HK-2 (cell line): Measurements from ENCODE around the gene TARBP2.
"Not testable (repeated sequence)": the region's sequence is repeated elsewhere in the genome, so short reads cannot be mapped to it uniquely, and the experiment has no call there.

Experiments used
- DNase-seq: peaks from one replicate; pipeline ENCODE4 v3.0.0-alpha.2; 2018; ENCODE audit not compliant: unreplicated experiment

TARBP2 gene

GRCh38 chr12:53513712-53514410 is 12.8 kb downstream of the TARBP2 start:
- no peak for DNase-seq

DNA sequence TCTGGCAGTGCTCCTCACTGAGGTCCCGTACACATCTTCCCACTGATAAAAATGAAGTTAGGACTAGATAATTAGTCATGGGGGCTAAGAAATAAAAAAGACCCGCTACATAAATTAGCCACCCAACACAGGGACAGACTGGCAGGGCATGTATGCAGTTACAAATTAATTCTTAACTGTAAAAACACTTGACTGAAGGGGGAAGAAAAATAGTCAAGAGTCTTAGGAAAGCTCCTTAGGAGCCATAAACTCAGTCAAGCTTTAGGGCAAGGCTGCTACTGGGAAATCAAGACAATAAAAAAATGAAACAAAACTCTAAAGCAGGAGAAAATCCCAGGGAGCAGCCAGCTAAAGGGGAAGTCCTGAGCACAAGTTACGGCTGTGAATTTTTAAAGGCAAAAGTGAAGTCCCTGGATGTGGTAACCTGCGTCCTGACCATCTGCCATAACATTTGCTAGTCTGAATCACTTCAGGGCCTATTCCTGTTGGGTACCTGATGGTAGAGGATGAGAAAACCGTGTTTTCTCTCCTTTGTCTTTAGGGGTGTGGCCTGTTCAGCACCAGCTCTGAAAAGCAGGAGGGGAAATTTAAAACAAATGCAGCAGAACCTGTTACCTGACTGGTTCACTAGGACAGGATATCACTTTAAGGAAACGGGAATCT is 13.7 kb downstream of the TARBP2 start:
- no peak for DNase-seq

GRCh38 chr12:53515291-53515680 is 14.2 kb downstream of the TARBP2 start:
- no peak for DNase-seq

GRCh38 chr12:53516758-53517455 is 15.8 kb downstream of the TARBP2 start:
- DNase-seq = no peak

GRCh38 chr12:53518381-53518780 is 17.3 kb downstream of the TARBP2 start:
- DNase-seq = no peak

GRCh38 chr12:53523131-53523530 is 22.0 kb downstream of the TARBP2 start:
- no peak for DNase-seq

- no peak for DNase-seq
Observed at GRCh38 chr12:53524476-53524875, 23.4 kb downstream of the TARBP2 start.

- no peak for DNase-seq
Observed at GRCh38 chr12:53530061-53530460, 29.0 kb downstream of the TARBP2 start.

GRCh38 chr12:53530920-53531319 is 29.8 kb downstream of the TARBP2 start:
- no peak for DNase-seq

DNA sequence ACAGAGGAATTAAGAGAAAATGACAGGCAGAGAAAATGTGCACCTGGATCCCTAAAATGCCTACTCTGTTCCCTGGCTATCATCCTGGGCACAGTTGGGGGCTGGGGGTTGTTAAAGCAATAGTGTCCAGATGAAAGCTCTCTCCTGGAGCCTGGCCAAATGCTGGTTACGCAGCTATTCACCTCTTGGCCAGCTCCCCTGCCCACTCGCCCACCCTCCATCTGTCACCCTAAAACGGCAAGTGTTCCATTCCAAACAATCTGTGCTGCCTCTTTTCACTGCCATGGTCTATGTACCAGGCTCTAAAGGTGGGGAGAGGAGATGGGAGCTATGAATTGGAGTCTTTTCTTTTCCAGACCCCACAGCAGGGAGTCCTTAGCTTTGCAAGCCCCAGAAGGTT is 30.9 kb downstream of the TARBP2 start:
- DNase-seq = no peak

DNA sequence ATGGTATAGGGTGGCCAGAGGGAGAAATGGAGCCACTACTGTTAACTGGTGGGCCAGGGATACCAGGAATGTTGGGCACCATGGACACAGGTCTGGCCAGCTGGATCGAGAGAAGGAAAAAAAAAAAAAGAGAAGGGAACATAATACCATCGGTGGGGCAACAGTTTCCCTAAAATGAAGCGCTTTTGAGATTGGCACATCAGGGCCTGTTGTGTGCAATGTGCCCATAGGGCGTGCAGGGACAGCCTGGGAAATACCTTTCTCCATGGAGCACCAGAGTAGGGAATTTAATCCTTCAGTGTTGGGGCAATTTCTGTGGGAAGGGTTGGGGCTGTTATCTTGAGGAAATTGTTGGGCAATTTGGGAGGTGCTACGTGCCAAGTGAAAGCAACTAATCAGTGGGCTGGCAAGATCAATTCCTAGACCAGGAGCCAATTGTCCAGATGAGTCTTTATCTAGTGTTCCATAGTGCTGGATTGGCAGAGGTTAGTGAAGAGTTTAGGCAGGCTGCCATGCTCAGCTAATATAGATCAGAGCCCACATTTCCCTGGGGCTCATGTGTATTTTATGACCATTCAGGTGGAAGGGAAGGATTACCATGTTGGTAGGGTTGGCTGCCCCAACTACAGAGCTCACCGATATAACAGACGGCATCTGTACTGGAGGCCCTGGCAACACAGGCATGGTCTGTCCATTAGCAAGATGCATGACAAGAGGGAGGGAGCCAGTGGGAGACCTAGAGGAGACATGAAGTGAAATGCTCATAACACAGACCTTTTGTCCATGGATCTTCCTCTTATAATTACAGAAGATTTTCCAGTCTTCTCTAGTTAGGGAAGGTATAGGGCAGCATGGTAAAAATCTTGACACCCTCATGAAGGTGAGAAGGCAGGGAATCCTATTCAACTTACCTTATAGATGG is 31.7 kb downstream of the TARBP2 start:
- DNase-seq = no peak

DNA sequence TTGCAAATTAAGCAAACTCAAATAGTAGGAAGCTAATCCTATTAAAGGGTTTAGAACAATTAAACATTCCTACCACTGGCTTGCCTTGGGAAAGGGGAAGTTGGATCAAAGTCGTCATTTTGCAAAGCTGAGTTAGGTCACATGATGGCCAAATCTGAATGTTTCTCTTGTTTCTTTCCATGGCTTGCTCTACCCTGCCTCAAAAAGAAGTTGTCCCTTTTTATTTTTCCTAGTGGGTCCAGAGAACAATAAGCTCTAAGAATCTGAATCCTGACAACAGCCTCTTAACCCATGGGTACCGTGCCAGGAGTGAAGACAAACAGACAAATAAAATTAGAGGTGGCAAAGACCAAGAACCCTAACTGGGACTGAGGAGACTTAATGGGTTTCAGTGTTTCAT is 32.4 kb downstream of the TARBP2 start:
- no peak for DNase-seq

DNA sequence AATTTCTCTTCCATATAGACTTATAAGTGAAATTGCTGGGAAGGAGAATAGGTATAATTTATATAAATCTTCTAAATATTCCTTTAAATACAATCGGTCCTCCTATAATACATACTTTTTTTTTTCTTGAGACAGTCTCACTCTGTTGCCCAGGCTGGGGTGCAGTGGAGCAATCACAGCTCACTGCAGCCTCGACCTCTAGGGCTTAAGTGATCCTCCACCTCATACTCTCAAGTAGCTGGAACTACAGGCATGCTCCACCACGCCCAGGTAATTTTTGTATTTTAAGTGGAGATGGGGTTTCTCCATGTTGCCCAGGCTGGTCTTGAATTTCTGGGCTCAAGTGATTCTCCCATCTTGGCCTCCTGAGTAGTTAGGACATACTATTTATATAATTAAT is 35.9 kb downstream of the TARBP2 start:
- no peak for DNase-seq

DNA sequence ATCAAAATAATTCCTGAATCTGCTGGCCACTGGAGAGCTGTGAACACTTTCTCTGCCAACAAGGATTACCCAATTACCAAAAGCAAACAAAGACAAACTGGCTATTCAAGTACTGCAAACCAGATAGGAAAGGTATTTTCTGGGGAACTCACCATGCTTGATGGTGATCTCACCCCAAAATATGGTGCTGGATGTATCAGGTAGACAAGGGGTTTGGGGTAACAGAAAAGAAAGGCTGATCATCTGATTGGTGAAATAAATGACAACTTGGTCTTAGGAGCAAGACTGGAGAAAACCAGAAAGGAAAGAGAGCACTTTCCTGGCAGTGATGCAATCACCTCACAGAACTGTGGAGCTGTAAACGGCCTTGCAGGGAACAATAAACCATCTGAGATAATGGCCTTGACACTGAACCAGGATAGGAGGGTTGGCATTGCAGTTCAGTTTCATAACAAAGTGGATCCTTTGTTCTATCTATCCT is 37.2 kb downstream of the TARBP2 start:
- DNase-seq = no peak

GRCh38 chr12:53539526-53539925 is 38.4 kb downstream of the TARBP2 start:
- DNase-seq = no peak

DNA sequence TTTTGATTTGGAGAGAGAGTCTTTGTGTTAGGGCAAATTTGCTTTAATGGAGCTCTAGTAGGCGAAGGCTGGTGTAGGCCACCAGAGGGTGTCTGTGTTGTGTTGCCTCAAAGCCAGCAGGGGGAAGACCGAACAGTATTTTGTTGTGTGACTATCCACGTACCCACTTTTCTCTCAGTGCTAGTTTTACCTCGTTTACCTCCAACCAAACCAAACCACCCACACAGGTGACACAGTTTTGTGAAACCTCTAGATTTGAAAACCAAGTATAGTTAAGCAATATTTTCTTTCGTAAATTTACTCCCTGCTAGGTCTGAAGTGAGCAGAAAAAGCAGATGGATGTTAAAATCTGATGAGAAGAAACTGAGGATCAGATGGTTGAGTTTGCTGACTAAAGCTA is 42.5 kb downstream of the TARBP2 start:
- DNase-seq = peak; percentile 31

DNA sequence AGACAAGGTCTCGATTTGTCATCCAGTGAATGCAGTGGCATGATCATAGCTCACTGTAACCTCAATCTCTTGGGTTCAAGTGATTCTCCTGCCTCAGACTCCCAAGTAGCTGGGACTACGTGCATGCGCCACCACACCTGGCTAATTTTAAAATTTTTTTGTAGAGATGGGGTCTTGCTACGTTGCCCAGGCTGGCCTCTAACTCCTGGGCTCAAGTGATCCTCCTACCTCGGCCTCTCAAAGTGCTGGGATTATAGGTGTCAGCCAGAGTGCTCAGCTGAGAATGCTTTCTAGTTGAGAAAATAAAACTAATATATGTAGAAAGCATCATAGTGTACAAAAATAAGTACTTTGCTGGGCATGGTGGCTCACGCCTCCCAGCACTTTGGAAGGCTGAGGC is 47.3 kb downstream of the TARBP2 start:
- DNase-seq = not testable (repeated sequence)

GRCh38 chr12:53550131-53550530 is 49.0 kb downstream of the TARBP2 start:
- not testable (repeated sequence) for DNase-seq

- DNase-seq = no peak
Observed at GRCh38 chr12:53550595-53550994, 49.5 kb downstream of the TARBP2 start.

- DNase-seq = no peak
Observed at GRCh38 chr12:53551889-53552291, 50.8 kb downstream of the TARBP2 start.

DNA sequence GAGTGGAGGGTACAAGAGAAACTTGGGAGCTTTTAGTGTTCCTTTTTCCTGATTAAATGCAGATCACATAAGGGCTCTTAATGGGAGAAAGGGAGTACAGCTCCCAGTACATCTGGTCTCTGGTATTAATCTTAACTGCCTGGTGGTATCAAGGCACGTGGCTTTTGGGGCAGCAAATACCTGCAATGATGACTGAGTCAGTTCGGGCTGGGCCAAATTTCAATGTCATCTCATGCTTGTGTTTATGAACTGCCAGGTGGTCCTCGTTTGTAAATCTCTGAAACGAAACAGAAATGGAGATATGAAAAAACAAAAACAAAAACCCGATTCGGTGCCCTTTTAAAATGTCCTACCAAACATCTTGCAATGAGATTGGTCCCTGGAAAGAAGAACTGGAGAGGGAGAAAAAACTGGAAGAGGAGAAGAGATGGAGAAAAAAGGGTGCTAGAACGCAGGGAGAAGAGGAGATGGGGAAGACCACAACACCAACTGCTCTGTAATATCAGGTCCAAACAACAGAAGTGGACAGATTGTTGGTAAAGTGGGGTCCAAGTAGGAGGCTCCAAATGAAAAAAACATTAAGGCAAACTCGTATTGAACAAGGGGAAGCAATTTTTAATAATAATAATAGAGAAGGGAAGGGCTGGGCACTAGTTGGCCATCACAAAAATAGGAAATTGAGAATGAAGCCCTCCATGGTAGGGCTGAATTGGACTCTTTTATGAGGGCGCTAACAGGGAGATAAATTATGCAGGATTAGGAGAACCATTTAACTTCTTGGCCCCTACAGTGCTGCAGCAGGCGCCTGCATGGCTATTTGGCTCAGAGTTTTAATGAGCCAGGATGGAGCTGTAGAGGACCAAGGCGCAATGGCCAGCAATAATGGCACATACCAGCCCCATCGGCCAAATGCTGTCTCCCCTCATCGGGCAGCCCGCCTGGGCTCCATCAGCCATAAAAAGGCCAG is 51.6 kb downstream of the TARBP2 start:
- DNase-seq = no peak
